Stimulated activated CD4-positive, alpha-beta T cell treated with anti-CD3 and anti-CD28 coated beads, Interleukin-2, amount 100 ng/mL, for 4 hours (primary cell): Measurements from ENCODE around the gene PLXDC1.
"Not testable (repeated sequence)": the region's sequence is repeated elsewhere in the genome, so short reads cannot be mapped to it uniquely, and the experiment has no call there.

Source experiments
- DNase-seq: peaks from one replicate; pipeline ENCODE4 v3.0.0-alpha.2; 2020; ENCODE audit warnings: low read depth

PLXDC1 gene

GRCh38 chr17:39181303-39181702 lies 29.9 kb upstream of the PLXDC1 start:
- DNase-seq = no peak

DNA sequence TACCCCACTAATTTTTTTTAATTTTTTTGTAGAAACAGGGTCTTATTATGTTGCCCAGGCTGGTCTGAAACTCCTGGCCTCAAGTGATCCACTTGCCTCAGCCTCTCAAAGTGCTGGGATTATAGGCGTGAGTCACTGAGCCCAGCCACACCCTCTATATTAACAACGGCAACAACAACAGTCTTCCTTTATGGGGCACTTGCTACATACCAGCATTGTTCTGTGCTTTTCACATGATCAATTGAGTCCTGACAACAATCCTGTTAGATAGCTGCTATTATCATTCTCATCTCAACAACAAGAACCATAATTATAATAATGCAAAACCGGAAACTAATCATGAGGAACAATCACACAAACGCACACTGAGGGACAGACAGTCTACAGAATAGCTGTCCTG lies 27.1 kb upstream of the PLXDC1 start:
- DNase-seq = no peak

GRCh38 chr17:39177256-39177655 lies 25.8 kb upstream of the PLXDC1 start:
- DNase-seq = no peak

DNA sequence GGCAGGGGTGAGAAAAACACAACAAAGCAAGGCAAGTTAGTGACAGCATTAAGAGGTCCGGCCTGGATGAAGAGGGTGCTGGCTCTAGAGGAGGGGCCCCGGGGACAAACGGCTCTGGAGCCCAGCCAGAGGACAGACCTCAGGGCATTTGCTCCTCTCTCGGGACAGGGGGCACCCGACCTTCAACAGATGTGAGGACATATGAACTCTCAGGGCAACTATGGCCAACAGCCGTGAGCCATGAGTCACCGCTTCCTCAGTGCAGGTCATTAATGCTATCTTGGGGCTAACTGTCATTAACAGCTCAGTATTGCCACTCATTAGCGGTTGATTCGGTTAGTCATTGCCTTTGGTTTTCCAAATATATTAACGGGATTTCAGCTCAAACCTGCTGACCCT lies 24.3 kb upstream of the PLXDC1 start:
- DNase-seq = no peak

DNA sequence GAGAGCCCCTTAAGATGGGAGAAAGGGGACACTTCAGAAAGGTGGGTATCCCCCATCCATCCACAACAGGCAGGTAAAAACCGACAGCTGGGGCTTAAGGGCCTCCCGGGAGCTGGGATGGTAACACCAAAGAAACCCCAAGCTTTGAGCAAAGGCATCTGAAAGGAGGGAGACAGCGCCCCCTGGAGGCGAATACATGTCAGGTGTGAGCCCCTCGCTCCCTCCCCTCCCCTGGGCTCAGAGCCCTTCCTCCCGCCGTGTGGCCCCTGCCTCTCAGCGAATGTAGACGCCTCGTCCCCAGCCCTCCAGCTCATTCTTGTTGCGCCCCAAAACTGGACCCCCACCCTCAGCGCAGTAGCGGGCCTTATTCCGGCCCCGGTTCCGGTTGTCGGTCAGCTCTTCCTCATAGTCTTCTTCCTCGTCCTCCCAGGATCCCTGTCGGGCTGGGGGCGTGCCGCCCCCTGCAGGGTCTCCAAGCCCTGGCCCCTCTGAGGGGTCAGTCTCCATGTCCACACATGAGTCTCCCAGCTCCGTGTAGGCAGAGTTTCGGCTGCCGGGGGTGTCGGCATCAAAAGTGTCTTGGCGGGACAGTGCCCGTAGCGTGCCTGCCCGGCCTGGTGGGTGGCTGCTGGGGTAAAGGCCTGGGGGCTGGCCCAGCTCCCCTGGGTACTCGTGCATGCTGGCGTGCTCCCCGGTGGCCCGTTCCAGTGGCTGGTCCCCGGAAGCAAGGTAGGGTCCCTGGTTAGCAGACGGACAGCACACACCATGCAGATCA lies 23.7 kb upstream of the PLXDC1 start:
- DNase-seq = peak; percentile 62

GRCh38 chr17:39173526-39174274 lies 22.3 kb upstream of the PLXDC1 start:
- no peak for DNase-seq

- no peak for DNase-seq
Observed at GRCh38 chr17:39173080-39173479, 21.6 kb upstream of the PLXDC1 start.

DNA sequence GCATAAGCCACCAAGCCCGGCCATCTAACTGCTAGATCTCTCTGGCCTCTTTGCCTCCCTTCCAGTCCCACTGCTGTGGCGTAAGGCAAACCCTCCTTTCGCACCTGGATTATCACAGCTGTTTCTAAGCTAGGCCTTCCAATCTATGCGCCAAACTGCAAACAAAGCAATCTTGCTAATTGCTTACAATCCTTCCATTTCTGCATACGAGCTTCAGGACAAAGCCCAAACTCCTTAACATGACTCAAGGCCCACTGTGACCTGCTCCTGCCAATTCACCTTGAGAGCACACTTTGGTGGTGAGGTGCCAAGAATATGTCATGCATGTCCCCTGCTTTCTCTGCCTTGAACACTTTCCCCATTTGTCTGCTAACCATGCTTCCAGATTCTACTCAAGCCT lies 20.5 kb upstream of the PLXDC1 start:
- no peak for DNase-seq

DNA sequence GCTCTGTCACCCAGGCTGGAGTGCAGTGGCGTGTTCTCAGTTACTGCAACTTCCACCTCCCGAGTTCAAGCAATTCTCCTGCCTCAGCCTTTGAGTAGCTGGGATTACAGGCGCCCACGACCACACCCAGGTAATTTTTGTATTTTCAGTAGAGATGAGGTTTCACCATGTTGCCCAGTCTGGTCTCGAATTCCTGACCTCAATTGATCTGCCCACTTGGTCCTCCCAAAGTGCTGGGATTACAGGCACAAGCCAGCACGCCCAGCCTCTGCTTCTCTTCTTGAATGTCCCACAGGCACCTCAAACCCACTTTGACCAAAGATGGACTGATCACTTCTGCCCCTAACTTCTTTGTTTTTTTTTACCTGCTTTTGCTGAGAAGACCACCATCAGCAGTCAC lies 19.1 kb upstream of the PLXDC1 start:
- DNase-seq = no peak

DNA sequence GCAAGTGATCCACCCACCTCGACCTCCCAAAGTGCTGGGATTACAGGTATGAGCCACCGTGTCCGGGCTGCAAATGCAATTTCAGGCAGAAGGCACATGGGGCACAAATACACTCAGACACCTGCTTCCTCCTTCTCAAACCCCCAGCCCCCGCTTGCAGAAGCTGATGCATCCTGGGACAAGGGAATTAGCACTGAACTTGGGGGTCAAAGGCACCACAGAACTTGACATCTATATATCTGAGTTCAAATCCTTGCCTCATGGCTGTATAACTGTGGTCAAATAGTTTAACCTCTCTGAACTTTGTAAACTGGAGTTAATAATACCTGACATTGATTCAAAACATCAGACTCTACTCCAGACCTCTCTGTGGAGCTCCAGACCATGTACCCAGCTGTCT lies 18.7 kb upstream of the PLXDC1 start:
- no peak for DNase-seq

GRCh38 chr17:39169518-39169917 lies 18.1 kb upstream of the PLXDC1 start:
- no peak for DNase-seq

DNA sequence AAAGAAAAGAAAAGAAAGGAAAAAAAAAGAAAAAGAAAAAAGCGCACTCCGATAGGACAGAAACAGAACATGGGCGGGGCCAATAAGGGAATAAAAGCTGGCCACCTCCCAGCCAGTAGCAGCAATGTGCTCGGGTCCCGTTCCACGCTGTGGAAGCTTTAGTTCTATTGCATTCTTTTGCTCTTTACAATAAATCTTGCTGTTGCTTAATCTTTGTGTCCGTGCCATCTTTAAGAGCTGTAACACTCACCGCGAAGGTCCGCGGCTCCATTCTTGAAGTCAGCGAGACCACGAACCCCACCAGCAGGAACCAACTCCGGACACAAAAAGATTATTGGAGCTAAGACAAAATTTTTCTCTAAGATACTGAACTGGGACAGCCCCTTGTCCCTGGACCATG lies 17.7 kb upstream of the PLXDC1 start:
- DNase-seq = no peak

DNA sequence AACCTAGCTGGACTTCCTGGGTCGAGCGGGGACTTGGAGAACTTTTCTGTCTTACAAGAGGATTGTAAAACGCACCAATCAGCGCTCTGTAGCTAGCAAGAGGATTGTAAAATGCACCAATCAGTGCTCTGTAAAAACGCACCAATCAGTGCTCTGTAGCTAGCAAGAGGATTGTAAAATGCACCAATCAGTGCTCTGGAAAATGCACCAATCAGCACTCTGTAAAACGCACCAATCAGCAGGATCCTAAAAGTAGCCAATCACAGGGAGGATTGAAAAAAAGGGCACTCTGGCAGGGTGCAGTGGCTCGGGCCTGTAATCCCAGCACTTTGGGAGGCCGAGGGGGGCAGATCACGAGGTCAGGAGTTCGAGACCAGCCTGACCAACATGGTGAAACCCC lies 17.1 kb upstream of the PLXDC1 start:
- DNase-seq = not testable (repeated sequence)

DNA sequence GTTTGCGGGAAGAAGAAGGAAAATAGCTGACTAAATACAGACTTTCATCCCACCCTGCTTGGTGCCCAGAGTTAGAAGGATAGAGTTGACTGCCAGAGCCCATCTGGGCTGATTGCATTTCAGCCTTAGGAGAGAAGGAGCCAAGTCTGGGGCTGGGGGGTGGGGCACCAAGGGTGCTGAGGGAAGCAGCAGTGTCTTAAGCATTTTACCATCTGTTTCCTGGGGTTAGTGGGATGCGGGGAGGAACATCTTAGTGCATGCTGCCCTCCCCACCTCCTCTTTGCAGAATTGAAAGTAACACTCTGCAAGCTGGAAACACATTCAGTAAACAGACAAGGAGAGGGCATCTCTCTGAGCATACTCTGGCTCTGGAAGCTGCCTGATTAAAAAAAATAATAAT lies 16.0 kb upstream of the PLXDC1 start:
- no peak for DNase-seq

GRCh38 chr17:39166437-39167335 lies 15.2 kb upstream of the PLXDC1 start:
- DNase-seq = no peak

GRCh38 chr17:39165841-39166349 lies 14.5 kb upstream of the PLXDC1 start, which contains the start of gene ARL5C:
Gene ARL5C (minus strand): TSS chr17:39166161. CDS start chr17:39165760, 401 bp downstream.
- DNase-seq = no peak

DNA sequence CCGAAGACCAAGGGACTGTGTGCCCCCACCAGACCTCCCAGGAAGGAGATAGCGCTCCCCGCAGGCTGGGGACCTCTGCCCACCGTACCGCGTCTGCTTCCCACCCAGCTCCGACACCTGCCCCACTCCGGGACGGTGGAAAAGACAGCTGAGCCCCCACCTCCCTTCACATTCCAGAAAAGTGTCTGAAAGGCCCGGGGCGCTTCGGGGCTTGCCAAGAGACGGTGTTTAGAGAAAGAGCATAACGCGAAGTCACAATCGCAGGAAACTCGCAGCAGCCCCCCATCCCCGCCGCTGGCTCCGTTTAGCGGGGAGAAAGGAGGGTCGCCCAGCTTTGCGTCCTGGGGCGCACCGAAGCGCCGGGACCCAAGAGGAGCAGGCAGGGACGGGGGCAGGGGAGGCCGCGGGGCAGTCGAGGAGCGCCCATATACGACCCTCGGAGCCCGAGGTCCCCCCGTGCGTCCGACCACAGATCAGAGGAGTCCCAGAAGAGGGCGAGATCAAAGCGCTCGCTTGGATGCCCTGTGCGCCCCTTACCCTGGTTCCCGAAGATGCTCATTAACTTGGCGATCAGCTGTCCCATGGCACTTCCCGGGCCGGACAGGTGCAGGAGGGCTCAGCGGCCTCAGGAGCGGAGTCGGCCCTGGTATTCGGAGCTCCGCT lies 13.9 kb upstream of the PLXDC1 start:
- no peak for DNase-seq

DNA sequence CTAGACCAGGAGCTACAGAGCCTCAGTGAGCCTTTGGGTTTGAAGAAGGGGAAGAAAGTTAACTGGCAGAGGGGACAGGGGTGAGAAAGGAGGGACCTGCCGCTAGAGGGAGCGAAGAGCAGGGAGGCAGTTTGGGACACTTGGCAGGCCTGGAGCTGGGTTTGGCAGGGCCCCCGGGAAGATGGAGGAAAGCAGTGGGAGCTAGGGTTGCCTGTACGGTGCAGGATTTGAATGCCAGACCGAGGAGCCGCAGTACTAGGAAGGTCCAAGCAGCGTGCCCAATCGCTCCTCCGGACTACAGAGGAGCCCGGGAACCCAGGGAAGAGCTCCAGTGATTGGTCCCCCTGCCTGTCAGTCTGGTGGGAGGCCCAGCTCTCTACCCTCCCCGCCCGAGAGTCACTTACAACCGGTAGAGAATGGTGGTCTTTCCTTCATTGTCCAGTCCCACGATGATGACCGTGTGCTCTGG lies 13.3 kb upstream of the PLXDC1 start:
- peak; percentile 62 for DNase-seq

DNA sequence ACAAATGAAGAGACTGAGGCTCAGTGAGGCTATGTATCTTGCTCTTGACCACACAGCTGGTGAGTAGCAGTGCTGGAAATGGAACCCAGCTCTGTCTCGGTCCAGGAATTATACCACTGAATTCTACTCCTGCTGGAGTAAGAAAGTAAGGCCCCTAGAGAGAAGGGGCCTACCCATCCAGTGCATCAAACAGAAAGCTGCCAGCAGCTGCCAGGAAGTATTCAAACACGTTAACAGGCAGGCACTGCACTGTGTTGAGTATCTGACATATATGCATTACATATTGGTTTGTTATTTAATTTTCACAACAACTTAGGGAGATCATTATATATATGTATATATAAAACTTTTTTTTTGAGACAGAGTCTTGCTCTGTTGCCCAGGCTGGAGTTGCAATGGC lies 10.5 kb upstream of the PLXDC1 start:
- DNase-seq = no peak

GRCh38 chr17:39158623-39159022 lies 7.2 kb upstream of the PLXDC1 start:
- DNase-seq = no peak

- DNase-seq = no peak
Observed at GRCh38 chr17:39156491-39156890, 5.1 kb upstream of the PLXDC1 start.

- DNase-seq = no peak
Observed at GRCh38 chr17:39155654-39156053, 4.2 kb upstream of the PLXDC1 start.
